ENCODE data around the gene SVOP. TPM values are rescaled to one million over a fixed set of nuclear protein-coding genes. Genes with fewer than 3 reads are reported as not detected.

Gene SVOP
- total and polyA plus RNA-seq, 2 of the 8 experiments (the other 6 are each of a cell fraction or from before 2014, with no cell fraction given) = 0.06 TPM; not detected in 1

DNA sequence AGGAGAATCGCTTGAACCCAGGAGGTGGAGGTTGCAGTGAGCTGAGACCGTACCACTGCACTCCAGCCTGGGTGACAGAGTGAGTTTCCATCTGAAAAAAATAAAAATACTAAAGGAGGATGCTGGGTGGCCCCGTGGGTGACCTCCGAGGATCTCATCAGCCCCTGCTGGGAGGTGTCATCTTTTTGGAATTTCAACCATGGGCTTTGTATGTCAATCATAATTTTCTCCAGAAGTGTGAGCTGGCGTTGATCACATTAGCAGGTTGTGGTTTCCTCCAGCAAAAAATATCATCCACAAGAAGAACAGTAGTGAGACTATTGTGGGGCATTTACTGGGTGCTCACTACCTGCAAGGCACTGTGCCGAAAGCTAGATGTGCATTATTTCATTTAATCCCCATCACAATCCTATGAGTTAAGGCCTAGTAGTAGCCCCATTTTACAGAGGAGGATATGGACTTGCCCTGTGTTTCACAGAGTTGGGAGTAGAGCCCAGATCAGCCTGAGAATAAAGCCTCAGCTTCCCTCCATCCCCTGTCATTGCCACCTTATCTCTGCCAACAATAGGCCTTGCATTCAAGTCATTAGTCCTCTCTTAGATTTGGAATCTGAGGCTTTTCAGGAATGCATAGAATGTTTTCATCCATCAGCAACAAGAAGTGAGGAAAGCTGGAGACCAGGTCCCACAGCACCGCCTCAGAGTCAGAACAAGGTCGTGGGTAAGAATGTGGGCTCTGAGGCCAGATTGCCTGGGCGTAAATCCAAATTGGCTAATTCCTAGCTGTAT lies 39.8 kb downstream of the SVOP start (continued):
- no peak for TF ChIP-seq SIN3A (conservative IDR thresholded peaks at IDR 0.05 in 1 of 2, IDR thresholded peaks at IDR 0.05 in 1 of 2; ENCODE audit: low read depth in 1 of 2, low read length in 2 of 2)
